Stimulated activated CD8-positive, alpha-beta memory T cell treated with anti-CD3 and anti-CD28 coated beads, Interleukin-12 subunit alpha, Interleukin-12 subunit beta, amount 100 ng/mL, for 24 hours (primary cell): ENCODE results near the gene SETD6.

Experiments used
- DNase-seq: peaks from one replicate; pipeline ENCODE4 v3.0.0-alpha.2; 2020; ENCODE audit errors: extremely low read depth

SETD6 gene

GRCh38 chr16:58493756-58494431 is 21.4 kb upstream of the SETD6 start:
- DNase-seq, result no peak

GRCh38 chr16:58494981-58495520 is 20.3 kb upstream of the SETD6 start:
- no peak for DNase-seq

GRCh38 chr16:58495521-58496331 is 19.6 kb upstream of the SETD6 start:
- no peak for DNase-seq

GRCh38 chr16:58497468-58497867 is 17.8 kb upstream of the SETD6 start:
- no peak for DNase-seq

GRCh38 chr16:58497935-58498334 is 17.4 kb upstream of the SETD6 start:
- DNase-seq, result no peak

- no peak for DNase-seq
Observed at GRCh38 chr16:58498341-58499091, 16.8 kb upstream of the SETD6 start.

- no peak for DNase-seq
Observed at GRCh38 chr16:58499092-58499511, 16.2 kb upstream of the SETD6 start.

- no peak for DNase-seq
Observed at GRCh38 chr16:58499615-58500351, 15.5 kb upstream of the SETD6 start, which contains the start of gene NDRG4. Gene NDRG4 (plus strand): TSS chr16:58500143. CDS start chr16:58500249, 106 bp downstream.

GRCh38 chr16:58500430-58501241 is 14.7 kb upstream of the SETD6 start:
- DNase-seq, result no peak

- no peak for DNase-seq
Observed at GRCh38 chr16:58501242-58502131, 13.8 kb upstream of the SETD6 start.

- no peak for DNase-seq
Observed at GRCh38 chr16:58502217-58502921, 12.9 kb upstream of the SETD6 start.

- DNase-seq, result no peak
Observed at GRCh38 chr16:58503166-58503862, 12.0 kb upstream of the SETD6 start.

GRCh38 chr16:58503863-58504688 is 11.2 kb upstream of the SETD6 start:
- DNase-seq, result no peak

GRCh38 chr16:58506241-58507194 is 8.8 kb upstream of the SETD6 start:
- DNase-seq, result no peak

- no peak for DNase-seq
Observed at GRCh38 chr16:58507195-58507962, 7.9 kb upstream of the SETD6 start.
